ENCODE measurements around the gene OR52E6.

- TF ChIP-seq CTCF (IDR thresholded peaks at IDR 0.05) (no peak), POLR2A (IDR thresholded peaks at IDR 0.05) (no peak)
These were observed 10.4 kb downstream of the OR52E6 start for GRCh38 chr11:5831196-5831829.
